ENCODE results near the gene RPS29. TPM values are rescaled to one million over a fixed set of nuclear protein-coding genes. Genes with fewer than 3 reads are reported as not detected.

The RPS29 gene
- total and polyA plus RNA-seq, 2 of the 13 experiments (the other 11 are each of a cell fraction or from before 2014, with no cell fraction given): 4,303 to 8,215 TPM

- TF ChIP-seq ZNF274 (CRISPR knock-in tag; IDR thresholded peaks at IDR 0.05) (peak; percentile 77; the same call in 1 of the 2 replicates), ZNF543 (CRISPR knock-in tag; IDR thresholded peaks at IDR 0.05) (no peak), ZKSCAN8 (CRISPR knock-in tag; IDR thresholded peaks at IDR 0.05; ENCODE audit: borderline replicate concordance) (peak; percentile 6; the same call in 1 of the 2 replicates), ZSCAN29 (CRISPR knock-in tag; conservative IDR thresholded peaks at IDR 0.05) (no peak), ZNF44 (CRISPR knock-in tag; IDR thresholded peaks at IDR 0.05) (peak; percentile 80; the same call in 1 of the 2 replicates), ZNF781 (CRISPR knock-in tag; IDR thresholded peaks at IDR 0.05; ENCODE audit: borderline replicate concordance, not compliant biosample characterization) (peak; percentile 13), ZNF777 (CRISPR knock-in tag; IDR thresholded peaks at IDR 0.05) (peak; percentile 86), ZNF224 (CRISPR knock-in tag; IDR thresholded peaks at IDR 0.05) (0 out of 2 replicates have a peak, but pooled peaks have one; percentile 6), YY1 (IDR thresholded peaks at IDR 0.05; ENCODE audit: insufficient read depth, insufficient replicate concordance, low read depth, low read length) (peak; percentile 13), HIVEP1 (CRISPR knock-in tag; IDR thresholded peaks at IDR 0.05) (no peak), GRHL1 (CRISPR knock-in tag; conservative IDR thresholded peaks at IDR 0.05) (no peak), SOX6 (IDR thresholded peaks at IDR 0.05) (no peak), SOX6 (CRISPR knock-in tag; IDR thresholded peaks at IDR 0.05) (0 out of 2 replicates have a peak, but pooled peaks have one; percentile 1), ZNF253 (CRISPR knock-in tag; IDR thresholded peaks at IDR 0.05; ENCODE audit: borderline replicate concordance) (0 out of 2 replicates have a peak, but pooled peaks have one; percentile 40), ZNF33B (CRISPR knock-in tag; IDR thresholded peaks at IDR 0.05) (peak; percentile 62; the same call in 1 of the 2 replicates), MTA1 (CRISPR knock-in tag; IDR thresholded peaks at IDR 0.05; ENCODE audit: borderline replicate concordance) (no peak; the same call in 1 of the 2 replicates), FOXC1 (CRISPR knock-in tag; IDR thresholded peaks at IDR 0.05; ENCODE audit: borderline replicate concordance) (0 out of 2 replicates have a peak, but pooled peaks have one; percentile 2), ZNF780A (CRISPR knock-in tag; IDR thresholded peaks at IDR 0.05) (0 out of 2 replicates have a peak, but pooled peaks have one; percentile 50), ZFP36L1 (CRISPR knock-in tag; IDR thresholded peaks at IDR 0.05) (peak; percentile 77; the same call in 1 of the 2 replicates), ZNF260 (CRISPR knock-in tag; IDR thresholded peaks at IDR 0.05; ENCODE audit: borderline replicate concordance, low read depth) (no peak), JUNB (CRISPR knock-in tag; IDR thresholded peaks at IDR 0.05; ENCODE audit: borderline replicate concordance) (no peak)
- TF ChIP-seq, protein P1, sequence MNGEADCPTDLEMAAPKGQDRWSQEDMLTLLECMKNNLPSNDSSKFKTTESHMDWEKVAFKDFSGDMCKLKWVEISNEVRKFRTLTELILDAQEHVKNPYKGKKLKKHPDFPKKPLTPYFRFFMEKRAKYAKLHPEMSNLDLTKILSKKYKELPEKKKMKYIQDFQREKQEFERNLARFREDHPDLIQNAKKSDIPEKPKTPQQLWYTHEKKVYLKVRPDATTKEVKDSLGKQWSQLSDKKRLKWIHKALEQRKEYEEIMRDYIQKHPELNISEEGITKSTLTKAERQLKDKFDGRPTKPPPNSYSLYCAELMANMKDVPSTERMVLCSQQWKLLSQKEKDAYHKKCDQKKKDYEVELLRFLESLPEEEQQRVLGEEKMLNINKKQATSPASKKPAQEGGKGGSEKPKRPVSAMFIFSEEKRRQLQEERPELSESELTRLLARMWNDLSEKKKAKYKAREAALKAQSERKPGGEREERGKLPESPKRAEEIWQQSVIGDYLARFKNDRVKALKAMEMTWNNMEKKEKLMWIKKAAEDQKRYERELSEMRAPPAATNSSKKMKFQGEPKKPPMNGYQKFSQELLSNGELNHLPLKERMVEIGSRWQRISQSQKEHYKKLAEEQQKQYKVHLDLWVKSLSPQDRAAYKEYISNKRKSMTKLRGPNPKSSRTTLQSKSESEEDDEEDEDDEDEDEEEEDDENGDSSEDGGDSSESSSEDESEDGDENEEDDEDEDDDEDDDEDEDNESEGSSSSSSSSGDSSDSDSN (CRISPR knock-in tag; IDR thresholded peaks at IDR 0.05): no peak
- TF ChIP-seq, protein P2, sequence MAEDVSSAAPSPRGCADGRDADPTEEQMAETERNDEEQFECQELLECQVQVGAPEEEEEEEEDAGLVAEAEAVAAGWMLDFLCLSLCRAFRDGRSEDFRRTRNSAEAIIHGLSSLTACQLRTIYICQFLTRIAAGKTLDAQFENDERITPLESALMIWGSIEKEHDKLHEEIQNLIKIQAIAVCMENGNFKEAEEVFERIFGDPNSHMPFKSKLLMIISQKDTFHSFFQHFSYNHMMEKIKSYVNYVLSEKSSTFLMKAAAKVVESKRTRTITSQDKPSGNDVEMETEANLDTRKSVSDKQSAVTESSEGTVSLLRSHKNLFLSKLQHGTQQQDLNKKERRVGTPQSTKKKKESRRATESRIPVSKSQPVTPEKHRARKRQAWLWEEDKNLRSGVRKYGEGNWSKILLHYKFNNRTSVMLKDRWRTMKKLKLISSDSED (CRISPR knock-in tag; IDR thresholded peaks at IDR 0.05): peak; percentile 73; the same call in 1 of the 2 replicates
- TF ChIP-seq, protein P3, sequence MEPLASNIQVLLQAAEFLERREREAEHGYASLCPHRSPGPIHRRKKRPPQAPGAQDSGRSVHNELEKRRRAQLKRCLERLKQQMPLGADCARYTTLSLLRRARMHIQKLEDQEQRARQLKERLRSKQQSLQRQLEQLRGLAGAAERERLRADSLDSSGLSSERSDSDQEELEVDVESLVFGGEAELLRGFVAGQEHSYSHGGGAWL (CRISPR knock-in tag; IDR thresholded peaks at IDR 0.05): peak; percentile 9; the same call in 1 of the 2 replicates
Measured at GRCh38 chr14:49621114-49621881, 35.1 kb upstream of the RPS29 start (continued).
